Naive thymus-derived CD4-positive, alpha-beta T cell (primary cell): ENCODE measurements around the gene NINJ2. TPM values are rescaled to one million over a fixed set of nuclear protein-coding genes. Genes with fewer than 3 reads are reported as not detected.
A peak's percentile ranks its signal among the peaks of the same experiment; 100 is the strongest.

ENCODE experiments used
- ATAC-seq: fragments of 150-1000 bp; cut with Tn5 transposase; 2 replicates; pipeline ENCODE4 v1.10.0; 2021; ENCODE audit warnings: mild to moderate bottlenecking, moderate library complexity
- CTCF ChIA-PET: fragments of 350-600 bp; sonication (Branson Sonifier 250); formaldehyde crosslinking; loops from one replicate; lab custom pipeline; 2021; ENCODE audit warnings: antibody characterized with exemption; lab: Charles Lee
- POLR2A ChIA-PET: fragments of 350-600 bp; sonication (Branson Sonifier 250); formaldehyde crosslinking; loops from one replicate; lab custom pipeline; 2021; ENCODE audit warnings: antibody characterized with exemption, inconsistent platforms; lab: Charles Lee
- DNase-seq, 9 donors: peaks; one replicate each; pipeline versions ENCODE4 v3.0.0 to v3.0.0-alpha.2; 2020 to 2022; ENCODE audit warnings: mixed read lengths in 1 of 9
- H3K27ac ChIP-seq: one replicate; pipeline ENCODE4 v1.7.0; 2013; ENCODE audit warnings: mild to moderate bottlenecking, low read depth, low read length, moderate library complexity
- H3K27me3 ChIP-seq, 2 donors: one replicate each; pipeline ENCODE4 v1.7.0; 2013; ENCODE audit warnings: low read length in 2 of 2, mild to moderate bottlenecking in 2 of 2, moderate library complexity in 2 of 2; ENCODE audit not compliant: control insufficient read depth in 2 of 2, insufficient read depth in 2 of 2
- H3K36me3 ChIP-seq, 3 experiments: 1 replicate in 2 of 3; 2 replicates in 1 of 3; pipeline ENCODE4 v1.7.0; 2013; ENCODE audit warnings: low read length in 3 of 3, mild to moderate bottlenecking in 3 of 3, moderate library complexity in 1 of 3; ENCODE audit not compliant: insufficient read depth in 3 of 3, control insufficient read depth in 2 of 3
- H3K4me1 ChIP-seq, 2 donors: one replicate each; pipeline ENCODE4 v1.7.0; 2013; ENCODE audit warnings: low read length in 2 of 2, mild to moderate bottlenecking in 2 of 2, moderate library complexity in 1 of 2; ENCODE audit not compliant: control insufficient read depth in 2 of 2, insufficient read depth in 2 of 2
- H3K4me3 ChIP-seq: 2 replicates; pipeline ENCODE4 v1.7.0; 2013; ENCODE audit warnings: mild to moderate bottlenecking, low read length
- H3K9me3 ChIP-seq, 3 experiments: 1 replicate in 2 of 3; 2 replicates in 1 of 3; pipeline ENCODE4 v1.7.0; 2013; ENCODE audit warnings: low read length in 3 of 3; ENCODE audit not compliant: control insufficient read depth in 2 of 3
- H3K27ac Mint-ChIP-seq, 9 donors: one replicate each; pipeline ENCODE4 v1.8.0; 2020 to 2022; ENCODE audit warnings: mixed read lengths in 9 of 9, mild to moderate bottlenecking in 8 of 9, moderate library complexity in 5 of 9, inconsistent platforms in 2 of 9
- H3K27me3 Mint-ChIP-seq, 5 donors: one replicate each; pipeline ENCODE4 v1.8.0; 2021 to 2022; ENCODE audit warnings: mixed read lengths in 5 of 5, mild to moderate bottlenecking in 1 of 5
- H3K36me3 Mint-ChIP-seq, 5 donors: one replicate each; pipeline ENCODE4 v1.8.0; 2020 to 2022; ENCODE audit warnings: mixed read lengths in 5 of 5, mild to moderate bottlenecking in 3 of 5, inconsistent platforms in 1 of 5
- H3K4me1 Mint-ChIP-seq, 7 donors: one replicate each; pipeline ENCODE4 v1.8.0; 2020 to 2022; ENCODE audit warnings: mixed read lengths in 7 of 7, mild to moderate bottlenecking in 3 of 7, inconsistent platforms in 1 of 7
- H3K4me3 Mint-ChIP-seq, 10 donors: one replicate each; pipeline ENCODE4 v1.8.0; 2020 to 2022; ENCODE audit warnings: mild to moderate bottlenecking in 10 of 10, mixed read lengths in 10 of 10, moderate library complexity in 6 of 10, inconsistent platforms in 2 of 10
- H3K9me3 Mint-ChIP-seq, 11 donors: one replicate each; pipeline ENCODE4 v1.8.0; 2020 to 2022; ENCODE audit warnings: mixed read lengths in 11 of 11, mild to moderate bottlenecking in 4 of 11, inconsistent platforms in 1 of 11, moderate library complexity in 1 of 11
- intact Hi-C, 2 donors: fragments of 100-400 bp; cut with micrococcal nuclease; formaldehyde crosslinking; loops; one replicate each; pipeline ENCODE4 v1.15.1; 2023
- polyA plus RNA-seq, 2 donors: library from polyadenylated mRNA; unstranded; fragments of 300-500 nt; fragmentation: Illumina TruSeq; gene quantifications; one replicate each; pipeline ENCODE4 v1.2.3, GENCODE V29; 2021
- total RNA-seq, 6 experiments: library from RNA in 5 of 6; stranded (reverse) in 5 of 6; gene quantifications; 1 replicate in 5 of 6; 2 replicates in 1 of 6; pipeline ENCODE4 v1.2.3 and lab custom pipeline; 2021 to 2026

The NINJ2 gene
- total and polyA plus RNA-seq, 7 experiments from 2014 or later: 0.84 to 11.2 (median 5.1) TPM

GRCh38 chr12:597926-598568 lies 65.2 kb downstream of the NINJ2 start:
- no peaks in the 10 kb centered on the region for H3K4me1 ChIP-seq
- peaks cover 0 to 5% (median 0%) of the 10 kb centered on the region in 5 donors for H3K27me3 Mint-ChIP-seq
- no peak overlapping the region for H3K27ac Mint-ChIP-seq
- DNase-seq (no peak), ATAC-seq (no peak)
- H3K9me3 ChIP-seq: no peaks in the 10 kb centered on the region
- no peaks in the 10 kb centered on the region for H3K36me3 ChIP-seq
- intact Hi-C loops: no loop called here
- H3K9me3 Mint-ChIP-seq: no peaks in the 10 kb centered on the region
- H3K4me1 Mint-ChIP-seq: peaks cover 0 to 8% (median 0%) of the 10 kb centered on the region in 7 donors
- H3K36me3 Mint-ChIP-seq: no peaks in the 10 kb centered on the region
- no peak overlapping the region for H3K4me3 Mint-ChIP-seq
- POLR2A ChIA-PET: no interaction called here
- H3K27me3 ChIP-seq: no peaks in the 10 kb centered on the region
- CTCF ChIA-PET: no interaction called here
- H3K4me3 ChIP-seq: no peak overlapping the region
- H3K27ac ChIP-seq: no peak overlapping the region

GRCh38 chr12:593396-594270 lies 69.6 kb downstream of the NINJ2 start:
- Histone ChIP-seq H3K9me3 (no peaks in the 10 kb centered on the region), H3K4me1 (no peaks in the 10 kb centered on the region), H3K27me3 (no peaks in the 10 kb centered on the region), H3K36me3 (no peaks in the 10 kb centered on the region), H3K4me3 (no peak overlapping the region), H3K27ac (no peak overlapping the region)
- no peak overlapping the region for H3K27ac Mint-ChIP-seq
- ChIA-PET CTCF (no interaction called here), POLR2A (no interaction called here)
- H3K36me3 Mint-ChIP-seq: peaks cover 0 to 5% (median 0%) of the 10 kb centered on the region in 5 donors
- no peak for ATAC-seq
- intact Hi-C loops: no loop called here
- peaks cover 0 to 6% (median 0%) of the 10 kb centered on the region in 5 donors for H3K27me3 Mint-ChIP-seq
- no peaks in the 10 kb centered on the region for H3K9me3 Mint-ChIP-seq
- peaks cover 0 to 7% (median 0%) of the 10 kb centered on the region in 7 donors for H3K4me1 Mint-ChIP-seq
- no peak overlapping the region for H3K4me3 Mint-ChIP-seq
- DNase-seq: no peak

- peaks cover 0 to 7% (median 0%) of the 10 kb centered on the region in 7 donors for H3K4me1 Mint-ChIP-seq
- POLR2A ChIA-PET: no interaction called here
- peaks cover 0 to 13% (median 0%) of the 10 kb centered on the region in 5 donors for H3K36me3 Mint-ChIP-seq
- no peaks in the 10 kb centered on the region for H3K4me1 ChIP-seq
- H3K4me3 Mint-ChIP-seq: no peak overlapping the region
- DNase-seq: no peak
- intact Hi-C loops: no loop called here
- no peak for ATAC-seq
- H3K27me3 Mint-ChIP-seq: peaks cover 0 to 6% (median 0%) of the 10 kb centered on the region in 5 donors
- H3K27ac Mint-ChIP-seq: no peak overlapping the region
- H3K4me3 ChIP-seq: no peak overlapping the region
- no peaks in the 10 kb centered on the region for H3K27me3 ChIP-seq
- H3K9me3 Mint-ChIP-seq: peaks cover 0 to 9% (median 0%) of the 10 kb centered on the region in 11 donors
- H3K36me3 ChIP-seq: no peaks in the 10 kb centered on the region
- CTCF ChIA-PET: interaction anchor here (0.5 kb wide), 1 partner anchor 222 kb away, joined by 3 read pairs; no protein-coding TSS in a partner anchor
- H3K9me3 ChIP-seq: no peaks in the 10 kb centered on the region
- H3K27ac ChIP-seq: no peak overlapping the region
Observed at GRCh38 chr12:592024-592505, 71.2 kb downstream of the NINJ2 start.

- peaks cover 0 to 7% (median 0%) of the 10 kb centered on the region in 7 donors for H3K4me1 Mint-ChIP-seq
- CTCF ChIA-PET: interaction anchor here (0.5 kb wide), 1 partner anchor 223 kb away, joined by 3 read pairs; no protein-coding TSS in a partner anchor
- POLR2A ChIA-PET: no interaction called here
Observed at GRCh38 chr12:591167-592023, 71.8 kb downstream of the NINJ2 start.

GRCh38 chr12:590206-590750 lies 73.0 kb downstream of the NINJ2 start:
- intact Hi-C loops: no loop called here
- Histone ChIP-seq H3K4me3 (no peak overlapping the region), H3K9me3 (no peaks in the 10 kb centered on the region), H3K27ac (no peak overlapping the region), H3K4me1 (no peaks in the 10 kb centered on the region), H3K36me3 (no peaks in the 10 kb centered on the region), H3K27me3 (no peaks in the 10 kb centered on the region)
- CTCF ChIA-PET: no interaction called here
- Mint-ChIP-seq H3K4me1 (peaks cover 0 to 7% (median 0%) of the 10 kb centered on the region in 7 donors), H3K36me3 (peaks cover 0 to 13% (median 0%) of the 10 kb centered on the region in 5 donors), H3K27me3 (peaks cover 0 to 6% (median 0%) of the 10 kb centered on the region in 5 donors), H3K4me3 (no peak overlapping the region), H3K9me3 (peaks cover 0 to 9% (median 0%) of the 10 kb centered on the region in 11 donors), H3K27ac (no peak overlapping the region)
- ATAC-seq (no peak), DNase-seq (no peak)
- POLR2A ChIA-PET: no interaction called here

More at GRCh38 chr12:591167-592023, 71.8 kb downstream of the NINJ2 start:
- no peak overlapping the region for H3K27ac Mint-ChIP-seq
- peaks cover 0 to 13% (median 0%) of the 10 kb centered on the region in 5 donors for H3K36me3 Mint-ChIP-seq
- no peak overlapping the region for H3K4me3 ChIP-seq
- no peak overlapping the region for H3K27ac ChIP-seq
- H3K36me3 ChIP-seq: no peaks in the 10 kb centered on the region
- intact Hi-C loops: no loop called here
- ATAC-seq: peak; percentile 61
- no peak overlapping the region for H3K4me3 Mint-ChIP-seq
- DNase-seq: no peak
- peaks cover 0 to 9% (median 0%) of the 10 kb centered on the region in 11 donors for H3K9me3 Mint-ChIP-seq
- no peaks in the 10 kb centered on the region for H3K4me1 ChIP-seq
- no peaks in the 10 kb centered on the region for H3K9me3 ChIP-seq
- peaks cover 0 to 6% (median 0%) of the 10 kb centered on the region in 5 donors for H3K27me3 Mint-ChIP-seq
- no peaks in the 10 kb centered on the region for H3K27me3 ChIP-seq

- POLR2A ChIA-PET: no interaction called here
- DNase-seq (no peak), ATAC-seq (no peak)
- H3K4me3 ChIP-seq: no peak overlapping the region
- no peak overlapping the region for H3K27ac ChIP-seq
- no peaks in the 10 kb centered on the region for H3K4me1 ChIP-seq
- intact Hi-C loops: no loop called here
- Mint-ChIP-seq H3K27me3 (peaks cover 0 to 6% (median 0%) of the 10 kb centered on the region in 5 donors), H3K27ac (no peak overlapping the region), H3K36me3 (peaks cover 0 to 13% (median 0%) of the 10 kb centered on the region in 5 donors), H3K9me3 (peaks cover 0 to 9% (median 0%) of the 10 kb centered on the region in 11 donors), H3K4me3 (no peak overlapping the region), H3K4me1 (peaks cover 0 to 7% (median 0%) of the 10 kb centered on the region in 7 donors)
- no peaks in the 10 kb centered on the region for H3K27me3 ChIP-seq
- H3K9me3 ChIP-seq: no peaks in the 10 kb centered on the region
- no peaks in the 10 kb centered on the region for H3K36me3 ChIP-seq
- CTCF ChIA-PET: no interaction called here
Observed at GRCh38 chr12:588646-589045, 74.6 kb downstream of the NINJ2 start.
